GM19467 (cell line): Measurements from ENCODE around the gene EPN3.
A peak's percentile ranks its signal among the peaks of the same experiment; 100 is the strongest.

Experiments
- ATAC-seq: cut with Tn5 transposase; IDR thresholded peaks from one replicate; pipeline ENCODE4 v1.9.1; 2021; ENCODE audit warnings: mild to moderate bottlenecking, moderate library complexity; ENCODE audit not compliant: unreplicated experiment

EPN3 gene

GRCh38 chr17:50533720-50534148 lies 1.2 kb downstream of the EPN3 start:
- no peak for ATAC-seq

DNA sequence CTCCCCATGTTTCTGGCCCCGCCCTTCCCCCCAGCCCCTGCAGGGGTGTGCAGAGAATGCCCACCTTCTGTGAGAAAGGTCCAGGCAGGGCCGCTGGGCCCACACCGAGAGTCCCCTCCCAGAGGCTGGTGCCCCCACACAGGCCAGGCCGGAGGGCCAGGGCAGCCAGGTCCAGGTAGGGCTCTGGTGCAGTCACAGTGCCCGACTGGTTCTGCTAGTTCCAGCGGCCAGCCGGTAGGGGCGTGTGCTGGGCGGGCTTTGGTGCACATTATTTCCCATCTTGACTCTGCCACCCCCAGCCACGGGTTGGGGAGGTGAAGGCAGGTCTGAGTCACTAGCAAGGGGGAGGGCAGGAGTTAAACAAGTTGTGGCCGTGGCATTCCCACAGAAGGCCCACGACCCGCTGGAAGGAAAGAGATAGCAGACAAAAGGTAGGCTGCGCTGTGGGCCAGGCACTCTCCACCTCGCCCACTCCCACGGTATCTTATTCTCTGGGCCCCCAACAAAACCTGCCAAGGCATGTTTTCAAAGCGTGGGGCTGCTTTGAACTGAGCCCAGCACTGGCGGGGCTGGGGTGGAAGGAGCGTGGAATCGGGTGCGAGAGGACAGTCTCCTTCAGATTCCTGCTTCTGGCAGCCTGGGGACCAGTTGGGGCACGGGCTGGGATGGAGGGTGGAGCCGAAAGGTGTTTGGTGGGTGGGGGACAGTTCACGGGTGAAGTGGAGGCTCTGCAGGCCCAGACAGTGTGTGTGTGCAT lies 1.9 kb downstream of the EPN3 start:
- ATAC-seq: no peak

DNA sequence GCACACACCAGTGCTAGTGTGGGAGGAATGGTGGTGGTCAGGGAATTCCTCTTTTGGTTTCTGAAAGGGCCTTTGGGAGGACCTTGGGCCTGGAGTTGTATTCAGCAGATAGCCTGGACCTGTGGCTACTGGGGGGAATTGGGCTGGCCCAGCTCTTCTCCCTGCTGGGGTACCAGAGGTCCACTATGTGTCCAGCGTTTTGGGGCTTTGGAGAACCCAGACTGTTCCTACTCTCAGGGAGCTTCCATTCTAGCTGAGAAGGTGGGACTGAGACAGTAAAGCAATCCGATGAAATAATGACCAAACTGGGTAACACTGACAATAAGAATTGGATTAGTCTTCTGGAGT lies 2.4 kb downstream of the EPN3 start:
- no peak for ATAC-seq

DNA sequence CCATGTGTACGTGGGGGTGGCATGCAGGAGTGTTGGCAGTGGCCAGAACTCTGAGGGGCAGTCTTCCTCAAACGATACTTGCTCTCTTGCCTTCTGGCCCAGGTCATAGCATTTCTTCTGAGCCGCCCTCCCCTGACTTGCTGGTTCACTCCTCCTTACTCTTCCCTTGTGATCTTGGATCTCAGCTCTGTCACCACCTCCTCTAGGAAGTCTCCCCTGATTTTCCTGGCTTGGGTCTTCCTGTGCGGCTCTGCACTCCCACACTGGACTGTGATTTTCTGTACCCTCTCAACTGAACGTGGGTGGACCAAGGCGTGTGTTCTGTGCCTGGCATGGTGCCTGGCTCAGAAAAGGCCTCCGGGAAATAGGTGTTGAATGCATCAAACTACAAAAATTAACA lies 2.9 kb downstream of the EPN3 start:
- ATAC-seq: no peak

- no peak for ATAC-seq
Observed at GRCh38 chr17:50536683-50537646, 4.4 kb downstream of the EPN3 start.

DNA sequence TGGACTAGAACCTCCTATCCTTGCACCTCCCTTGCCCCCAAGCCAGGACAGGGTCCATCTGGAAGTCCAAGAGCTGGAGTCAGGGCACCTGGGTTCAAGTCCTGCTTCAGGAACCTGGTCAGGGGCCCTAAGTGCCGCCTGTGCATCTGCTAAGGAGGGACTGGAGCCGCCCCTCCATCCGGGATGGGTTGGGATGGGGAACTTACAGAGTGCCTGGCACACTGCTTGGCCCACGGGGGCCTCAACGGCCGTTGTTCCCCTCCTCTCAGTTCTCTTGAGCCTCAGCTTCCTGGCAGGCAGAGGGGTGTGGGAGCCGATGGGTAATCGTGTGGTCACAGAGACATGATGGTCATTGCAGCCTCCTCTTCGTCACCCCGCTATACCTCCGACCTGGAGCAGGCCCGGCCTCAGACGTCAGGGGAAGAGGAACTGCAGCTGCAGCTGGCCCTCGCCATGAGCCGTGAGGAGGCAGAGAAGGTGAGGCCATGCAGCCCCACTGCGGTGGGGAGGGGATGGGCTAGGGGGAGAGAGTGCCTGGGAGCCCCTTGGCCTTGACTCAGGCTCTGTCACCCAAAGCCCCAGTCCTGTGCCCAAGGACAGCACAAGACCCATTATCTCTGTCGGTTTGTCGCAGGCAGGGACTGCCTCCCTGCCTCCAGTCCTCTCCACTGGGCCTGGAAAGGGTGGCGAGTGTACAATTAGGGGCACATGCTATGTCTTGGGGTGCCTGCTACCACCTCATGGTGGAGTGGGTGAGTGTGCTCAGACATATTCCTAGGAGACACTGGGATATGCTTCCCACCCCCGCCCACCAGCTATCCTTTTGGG lies 5.4 kb downstream of the EPN3 start:
- no peak for ATAC-seq

- ATAC-seq: no peak
Observed at GRCh38 chr17:50538549-50539410, 6.2 kb downstream of the EPN3 start.

DNA sequence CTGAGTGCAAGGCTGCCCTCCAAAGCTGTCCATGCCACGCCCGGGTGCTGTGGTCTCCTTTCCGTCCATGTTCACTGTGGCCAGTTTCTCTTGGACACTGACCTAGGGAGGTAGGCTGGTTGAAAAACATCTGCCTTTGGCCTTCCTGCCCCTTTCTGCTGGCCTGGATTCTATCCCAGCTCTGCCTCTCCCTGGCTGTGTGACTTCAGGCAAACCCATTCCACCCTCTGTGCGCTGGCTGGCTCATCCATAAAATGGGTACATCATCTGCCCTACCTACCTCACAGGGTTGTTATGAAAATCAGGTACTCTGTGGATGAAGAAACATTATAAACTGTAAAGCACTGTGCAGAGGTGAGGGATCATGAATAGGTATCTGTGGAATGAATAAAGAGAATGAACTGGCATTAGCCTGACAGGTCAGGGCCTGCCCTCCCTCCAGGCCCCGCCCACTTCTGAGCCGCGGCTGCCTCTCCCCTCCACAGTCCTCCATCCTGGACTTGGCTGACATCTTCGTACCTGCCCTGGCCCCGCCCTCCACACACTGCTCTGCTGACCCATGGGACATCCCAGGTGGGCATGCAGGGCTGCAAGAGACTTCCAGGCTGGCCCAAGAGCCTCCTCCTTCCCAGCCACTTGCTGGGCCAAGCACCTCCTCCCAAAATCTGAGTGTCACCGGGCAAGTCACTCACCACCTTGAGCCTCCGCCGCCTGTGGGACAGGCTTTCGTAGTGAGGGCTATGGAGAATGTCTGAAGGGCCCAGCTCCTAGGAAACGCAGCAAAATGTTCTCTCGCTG lies 7.4 kb downstream of the EPN3 start:
- ATAC-seq: no peak

GRCh38 chr17:50540560-50541401 lies 8.2 kb downstream of the EPN3 start:
- ATAC-seq: no peak

DNA sequence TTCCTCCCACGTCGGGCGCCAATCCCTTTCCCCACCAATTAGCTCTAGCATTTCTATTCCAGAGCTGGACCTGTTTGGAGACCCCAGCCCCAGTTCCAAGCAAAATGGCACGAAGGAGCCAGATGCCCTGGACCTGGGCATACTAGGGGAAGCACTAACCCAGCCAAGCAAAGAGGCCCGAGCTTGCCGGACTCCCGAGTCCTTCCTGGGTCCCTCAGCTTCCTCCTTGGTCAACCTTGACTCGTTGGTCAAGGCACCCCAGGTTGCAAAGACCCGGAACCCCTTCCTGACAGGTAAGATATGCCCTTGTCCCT lies 8.8 kb downstream of the EPN3 start:
- no peak for ATAC-seq

GRCh38 chr17:50541716-50542688 lies 9.5 kb downstream of the EPN3 start:
- ATAC-seq: peak; percentile 57

DNA sequence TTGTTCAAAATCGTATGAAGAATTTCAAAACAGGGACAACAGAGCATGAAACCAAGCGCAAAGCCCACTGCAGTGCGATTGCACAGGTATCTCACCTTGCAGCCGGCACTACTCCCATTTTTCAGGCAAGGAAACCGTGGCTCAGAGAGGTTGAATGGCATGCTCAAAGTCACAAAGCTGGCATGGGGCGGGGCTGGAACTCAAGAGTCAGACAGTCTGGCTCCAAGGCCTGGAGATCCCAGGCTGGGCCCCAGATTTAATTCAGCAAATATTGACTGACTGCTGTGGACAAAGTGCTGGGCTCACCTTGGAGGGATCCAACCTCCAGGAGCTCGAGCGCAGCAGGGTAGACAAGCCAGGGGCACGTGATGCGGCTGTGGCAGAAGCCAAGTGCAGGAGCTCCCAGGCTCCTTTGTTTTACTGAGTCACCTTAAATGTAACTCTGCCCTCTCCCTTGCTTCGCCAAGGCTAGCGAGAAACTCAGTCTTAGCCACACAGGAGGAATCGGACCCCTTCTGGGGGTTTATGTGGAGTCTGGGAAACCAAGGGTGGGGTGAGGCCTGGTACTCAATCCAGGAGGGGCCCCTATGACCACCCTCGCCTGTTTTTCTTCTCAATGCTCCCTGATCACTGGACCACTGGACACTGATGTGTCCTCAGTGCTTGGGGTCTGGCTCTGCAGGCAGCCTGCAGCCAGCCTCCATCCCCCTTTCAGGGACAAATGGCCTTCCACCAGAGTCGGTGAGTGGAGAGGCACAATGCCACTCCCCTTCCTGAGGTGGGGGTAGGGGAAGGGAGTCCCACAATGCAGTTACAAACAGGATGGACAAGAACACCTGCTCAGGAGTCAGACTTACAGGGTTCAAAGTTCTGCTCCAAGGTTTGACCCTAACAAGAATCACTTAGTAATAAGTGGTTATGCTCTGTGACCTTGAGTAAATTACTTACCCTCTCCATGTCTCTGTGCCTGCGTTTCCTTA lies 10.6 kb downstream of the EPN3 start:
- ATAC-seq: no peak

DNA sequence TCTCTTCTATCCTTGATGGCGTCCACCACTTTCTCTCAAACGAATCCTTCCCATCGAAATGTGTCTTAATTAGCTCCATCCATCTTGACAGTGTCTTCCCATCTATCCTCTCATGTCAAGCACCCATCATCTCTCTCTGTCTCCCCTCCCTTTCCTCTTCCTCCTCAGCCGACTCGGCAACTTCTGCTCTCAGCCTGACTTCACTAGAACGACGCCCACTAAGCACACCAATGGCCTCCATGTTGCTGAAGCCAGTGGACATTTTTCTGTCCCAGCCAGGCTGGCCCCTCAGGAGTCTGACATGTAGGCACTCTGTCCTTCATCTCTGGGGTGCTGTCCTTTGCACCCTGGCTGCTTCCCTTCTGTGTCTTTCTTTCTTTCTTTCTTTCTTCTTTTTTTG lies 12.0 kb downstream of the EPN3 start:
- no peak for ATAC-seq

- no peak for ATAC-seq
Observed at GRCh38 chr17:50545311-50545710, 12.8 kb downstream of the EPN3 start.

- ATAC-seq: no peak
Observed at GRCh38 chr17:50546701-50547034, 14.1 kb downstream of the EPN3 start.

- peak; percentile 70 for ATAC-seq
Observed at GRCh38 chr17:50547035-50547735, 14.7 kb downstream of the EPN3 start, which contains the start of gene SPATA20. SPATA20 (plus strand) TSS chr17:50547174; CDS start chr17:50547209, 35 bp downstream.
